ENCODE measurements around the gene LRRK2. TPM values are rescaled to one million over a fixed set of nuclear protein-coding genes. Genes with fewer than 3 reads are reported as not detected.

Gene LRRK2
- total RNA-seq (10 to 100 TPM; 23.3 to 42.0 TPM), polyA plus RNA-seq (10 to 100 TPM in 1 of 2 donors, 1 to 10 TPM in 1; 7.0 to 18.8 TPM)
- long read RNA-seq, donor 1, partial matches to known transcripts = 7 of 11 reads
- long read RNA-seq, donor 1, other reads (novel, unspliced or antisense) = 4 of 11 reads
- long read RNA-seq, donor 2, partial matches to known transcripts = 7 of 8 reads
- long read RNA-seq, donor 2, other reads (novel, unspliced or antisense) = 1 of 8 reads

DNA sequence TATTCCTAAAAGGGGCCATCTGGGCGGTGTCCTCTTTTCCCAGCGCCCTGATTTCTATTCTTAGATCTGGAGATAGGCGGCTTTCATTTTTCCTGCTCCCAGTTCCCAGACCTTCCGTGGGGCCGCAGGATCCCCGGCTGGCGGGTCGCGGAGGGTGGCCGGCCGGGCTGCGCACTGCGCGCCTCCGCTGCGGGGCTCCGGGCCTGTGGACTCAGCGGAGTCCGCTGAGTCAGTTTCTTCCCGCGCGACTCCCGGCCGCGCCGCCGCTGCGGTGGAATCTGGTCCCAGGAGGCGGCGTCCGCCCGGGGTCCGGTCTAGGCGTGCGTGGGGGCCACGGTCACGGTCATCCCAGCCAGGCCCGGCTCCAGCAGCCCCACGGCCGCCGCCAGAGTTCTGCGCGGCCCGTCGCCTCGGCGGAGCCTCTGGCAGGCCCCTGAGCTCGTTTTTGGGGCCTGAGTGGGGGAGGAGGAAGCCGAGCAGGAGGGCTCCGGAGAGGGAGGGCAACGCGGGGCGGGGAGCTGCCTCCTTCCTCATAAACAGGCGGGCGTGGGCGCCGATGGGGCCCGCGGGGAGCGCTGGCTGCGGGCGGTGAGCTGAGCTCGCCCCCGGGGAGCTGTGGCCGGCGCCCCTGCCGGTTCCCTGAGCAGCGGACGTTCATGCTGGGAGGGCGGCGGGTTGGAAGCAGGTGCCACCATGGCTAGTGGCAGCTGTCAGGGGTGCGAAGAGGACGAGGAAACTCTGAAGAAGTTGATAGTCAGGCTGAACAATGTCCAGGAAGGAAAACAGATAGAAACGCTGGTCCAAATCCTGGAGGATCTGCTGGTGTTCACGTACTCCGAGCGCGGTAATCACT lies at the start of gene LRRK2:
LRRK2 (plus strand) TSS at position 559 of the 853 bp plus-strand sequence; CDS start at position 694, 135 bp downstream.
- DNase-seq (peak; percentile 93 to 94), ATAC-seq (ENCODE audit: low FRiP score) (peak; percentile 90)
- peak within 1 kb of the TSS; percentile 48 to 79 for H3K4me3 ChIP-seq (ENCODE audit: low read length in 2 of 2)
- peak within 1 kb of the TSS; percentile 51 to 71 for H3K27ac ChIP-seq (ENCODE audit: low read depth in 1 of 2, low read length in 2 of 2)
- no peaks in the 10 kb centered on the region for H3K4me1 ChIP-seq (ENCODE audit: control insufficient read depth in 1 of 2, insufficient read depth in 2 of 2, low read length in 2 of 2)
- WGBS, 2 donors = 0 to 1% methylated on average over 66 to 78 of the region's 78 CpGs
- H3K9me3 ChIP-seq (ENCODE audit: control insufficient read depth, low read length) = no peaks in the 10 kb centered on the region
- intact Hi-C loops (cut with DNase I) = loop anchor here (2.0 to 5.0 kb wide), 2 partner anchors 72 kb away; no protein-coding TSS in a partner anchor
- H3K36me3 ChIP-seq (ENCODE audit: control insufficient read depth in 1 of 2, insufficient read depth in 2 of 2, low read length in 1 of 2) = no peaks in the 10 kb centered on the region
- no peaks in the 10 kb centered on the region for H3K27me3 ChIP-seq (ENCODE audit: control insufficient read depth in 1 of 2, insufficient read depth in 2 of 2, low read length in 1 of 2)

GRCh38 chr12:40175045-40175444 lies 49.8 kb upstream of the LRRK2 start:
- DNase-seq (no peak), ATAC-seq (ENCODE audit: low FRiP score) (no peak)
- Histone ChIP-seq H3K27me3 (ENCODE audit: control insufficient read depth in 1 of 2, insufficient read depth in 2 of 2, low read length in 1 of 2) (no peaks in the 10 kb centered on the region), H3K9me3 (ENCODE audit: control insufficient read depth, low read length) (no peaks in the 10 kb centered on the region), H3K4me3 (ENCODE audit: low read length in 2 of 2) (no peak overlapping the region), H3K36me3 (ENCODE audit: control insufficient read depth in 1 of 2, insufficient read depth in 2 of 2, low read length in 1 of 2) (no peaks in the 10 kb centered on the region), H3K4me1 (ENCODE audit: control insufficient read depth in 1 of 2, insufficient read depth in 2 of 2, low read length in 2 of 2) (no peaks in the 10 kb centered on the region), H3K27ac (ENCODE audit: low read depth in 1 of 2, low read length in 2 of 2) (no peak overlapping the region)
- intact Hi-C loops (cut with DNase I) = no loop called here
- 70 to 76% methylated on average over 2 of the region's 2 CpGs for WGBS, 2 donors

- intact Hi-C loops (cut with DNase I) = no loop called here
- WGBS, 2 donors = 82 to 87% methylated on average over 3 of the region's 3 CpGs
- Histone ChIP-seq H3K36me3 (ENCODE audit: control insufficient read depth in 1 of 2, insufficient read depth in 2 of 2, low read length in 1 of 2) (no peaks in the 10 kb centered on the region), H3K9me3 (ENCODE audit: control insufficient read depth, low read length) (no peaks in the 10 kb centered on the region), H3K27ac (ENCODE audit: low read depth in 1 of 2, low read length in 2 of 2) (no peak overlapping the region), H3K4me3 (ENCODE audit: low read length in 2 of 2) (no peak overlapping the region), H3K27me3 (ENCODE audit: control insufficient read depth in 1 of 2, insufficient read depth in 2 of 2, low read length in 1 of 2) (no peaks in the 10 kb centered on the region), H3K4me1 (ENCODE audit: control insufficient read depth in 1 of 2, insufficient read depth in 2 of 2, low read length in 2 of 2) (no peaks in the 10 kb centered on the region)
- no peak for ATAC-seq (ENCODE audit: low FRiP score)
- no peak for DNase-seq
Observed at GRCh38 chr12:40175489-40175888, 49.3 kb upstream of the LRRK2 start.

GRCh38 chr12:40178701-40179100 lies 46.1 kb upstream of the LRRK2 start:
- intact Hi-C loops (cut with DNase I) = no loop called here
- WGBS, 2 donors = 76 to 87% methylated on average over 4 of the region's 4 CpGs

GRCh38 chr12:40181490-40181889 lies 43.3 kb upstream of the LRRK2 start:
- Histone ChIP-seq H3K27ac (ENCODE audit: low read depth in 1 of 2, low read length in 2 of 2) (no peak overlapping the region), H3K27me3 (ENCODE audit: control insufficient read depth in 1 of 2, insufficient read depth in 2 of 2, low read length in 1 of 2) (no peaks in the 10 kb centered on the region), H3K36me3 (ENCODE audit: control insufficient read depth in 1 of 2, insufficient read depth in 2 of 2, low read length in 1 of 2) (no peaks in the 10 kb centered on the region), H3K4me3 (ENCODE audit: low read length in 2 of 2) (no peak overlapping the region), H3K9me3 (ENCODE audit: control insufficient read depth, low read length) (no peaks in the 10 kb centered on the region), H3K4me1 (ENCODE audit: control insufficient read depth in 1 of 2, insufficient read depth in 2 of 2, low read length in 2 of 2) (no peaks in the 10 kb centered on the region)
- WGBS, 2 donors = 80 to 86% methylated on average over 1 of the region's 1 CpG
- intact Hi-C loops (cut with DNase I) = no loop called here
- ATAC-seq (ENCODE audit: low FRiP score) (no peak), DNase-seq (no peak)

More at GRCh38 chr12:40178701-40179100, 46.1 kb upstream of the LRRK2 start:
- no peak overlapping the region for H3K4me3 ChIP-seq (ENCODE audit: low read length in 2 of 2)
- H3K36me3 ChIP-seq (ENCODE audit: control insufficient read depth in 1 of 2, insufficient read depth in 2 of 2, low read length in 1 of 2) = no peaks in the 10 kb centered on the region
- no peak overlapping the region for H3K27ac ChIP-seq (ENCODE audit: low read depth in 1 of 2, low read length in 2 of 2)
- no peaks in the 10 kb centered on the region for H3K4me1 ChIP-seq (ENCODE audit: control insufficient read depth in 1 of 2, insufficient read depth in 2 of 2, low read length in 2 of 2)
- DNase-seq (no peak), ATAC-seq (ENCODE audit: low FRiP score) (no peak)
- no peaks in the 10 kb centered on the region for H3K9me3 ChIP-seq (ENCODE audit: control insufficient read depth, low read length)
- no peaks in the 10 kb centered on the region for H3K27me3 ChIP-seq (ENCODE audit: control insufficient read depth in 1 of 2, insufficient read depth in 2 of 2, low read length in 1 of 2)

- DNase-seq = no peak
- ATAC-seq (ENCODE audit: low FRiP score) = no peak
- intact Hi-C loops (cut with DNase I) = no loop called here
- no peak overlapping the region for H3K27ac ChIP-seq (ENCODE audit: low read depth in 1 of 2, low read length in 2 of 2)
- no peaks in the 10 kb centered on the region for H3K27me3 ChIP-seq (ENCODE audit: control insufficient read depth in 1 of 2, insufficient read depth in 2 of 2, low read length in 1 of 2)
- no peak overlapping the region for H3K4me3 ChIP-seq (ENCODE audit: low read length in 2 of 2)
- no peaks in the 10 kb centered on the region for H3K9me3 ChIP-seq (ENCODE audit: control insufficient read depth, low read length)
- H3K36me3 ChIP-seq (ENCODE audit: control insufficient read depth in 1 of 2, insufficient read depth in 2 of 2, low read length in 1 of 2) = no peaks in the 10 kb centered on the region
- 84 to 95% methylated on average over 1 of the region's 1 CpG for WGBS, 2 donors
- H3K4me1 ChIP-seq (ENCODE audit: control insufficient read depth in 1 of 2, insufficient read depth in 2 of 2, low read length in 2 of 2) = no peaks in the 10 kb centered on the region
Observed at GRCh38 chr12:40183715-40184114, 41.1 kb upstream of the LRRK2 start.

GRCh38 chr12:40184493-40185302 lies 40.1 kb upstream of the LRRK2 start:
- H3K4me3 ChIP-seq (ENCODE audit: low read length in 2 of 2) = no peak overlapping the region
- H3K27ac ChIP-seq (ENCODE audit: low read depth in 1 of 2, low read length in 2 of 2) = no peak overlapping the region
- H3K36me3 ChIP-seq (ENCODE audit: control insufficient read depth in 1 of 2, insufficient read depth in 2 of 2, low read length in 1 of 2) = no peaks in the 10 kb centered on the region
- H3K4me1 ChIP-seq (ENCODE audit: control insufficient read depth in 1 of 2, insufficient read depth in 2 of 2, low read length in 2 of 2) = no peaks in the 10 kb centered on the region
- no peaks in the 10 kb centered on the region for H3K27me3 ChIP-seq (ENCODE audit: control insufficient read depth in 1 of 2, insufficient read depth in 2 of 2, low read length in 1 of 2)
- intact Hi-C loops (cut with DNase I) = no loop called here
- ATAC-seq (ENCODE audit: low FRiP score) (no peak), DNase-seq (no peak)
- WGBS, 2 donors = 79 to 80% methylated on average over 4 of the region's 4 CpGs
- H3K9me3 ChIP-seq (ENCODE audit: control insufficient read depth, low read length) = no peaks in the 10 kb centered on the region

- WGBS, 2 donors = 85 to 87% methylated on average over 4 of the region's 4 CpGs
- H3K36me3 ChIP-seq (ENCODE audit: control insufficient read depth in 1 of 2, insufficient read depth in 2 of 2, low read length in 1 of 2) = no peaks in the 10 kb centered on the region
- no peaks in the 10 kb centered on the region for H3K27me3 ChIP-seq (ENCODE audit: control insufficient read depth in 1 of 2, insufficient read depth in 2 of 2, low read length in 1 of 2)
- ATAC-seq (ENCODE audit: low FRiP score) (no peak), DNase-seq (no peak)
- no peak overlapping the region for H3K4me3 ChIP-seq (ENCODE audit: low read length in 2 of 2)
- H3K27ac ChIP-seq (ENCODE audit: low read depth in 1 of 2, low read length in 2 of 2) = no peak overlapping the region
- intact Hi-C loops (cut with DNase I) = no loop called here
- no peaks in the 10 kb centered on the region for H3K9me3 ChIP-seq (ENCODE audit: control insufficient read depth, low read length)
- H3K4me1 ChIP-seq (ENCODE audit: control insufficient read depth in 1 of 2, insufficient read depth in 2 of 2, low read length in 2 of 2) = no peaks in the 10 kb centered on the region
Observed at GRCh38 chr12:40185303-40185693, 39.5 kb upstream of the LRRK2 start.
